Sigmoid colon (tissue), 4 donors: ENCODE data around the gene ASPSCR1.

ENCODE experiments used
- CTCF ChIP-seq, 4 experiments: fragments of 450-650 bp in 3 of 4; fragments of 200-600 bp in 1 of 4; IDR thresholded peaks; one replicate each; pipeline ENCODE4 v1.5.1; 2016 to 2019; ENCODE audit warnings: antibody characterized with exemption in 4 of 4, mild to moderate bottlenecking in 3 of 4, moderate library complexity in 2 of 4
- EP300 ChIP-seq, 4 donors: sonication (generic); formaldehyde crosslinking; IDR thresholded peaks; one replicate each; pipeline ENCODE4 v1.6.1; 2017; ENCODE audit warnings: antibody characterized with exemption in 4 of 4
- POLR2A ChIP-seq, 2 donors: fragments of 450-650 bp; IDR thresholded peaks; one replicate each; pipeline ENCODE4 v1.6.1; 2016; ENCODE audit warnings: antibody characterized with exemption in 2 of 2, mild to moderate bottlenecking in 2 of 2, moderate library complexity in 2 of 2
- POLR2AphosphoS5 ChIP-seq, 4 donors: sonication (generic); formaldehyde crosslinking; IDR thresholded peaks; one replicate each; pipeline ENCODE4 v1.6.1; 2017; ENCODE audit warnings: antibody characterized with exemption in 4 of 4

- no peak for TF ChIP-seq CTCF (IDR thresholded peaks at IDR 0.05)
- no peak for TF ChIP-seq EP300 (IDR thresholded peaks at IDR 0.05)
- no peak for TF ChIP-seq POLR2AphosphoS5 (IDR thresholded peaks at IDR 0.05)
- no peak for TF ChIP-seq POLR2A (IDR thresholded peaks at IDR 0.05)
These were observed 59.2 kb downstream of the ASPSCR1 start for GRCh38 chr17:82036634-82037091.
